RWPE2 (cell line): ENCODE measurements around the gene ATP2A3.

Source experiments
- ATAC-seq: fragments of 200-7000 bp; cut with Tn5 transposase; 3 replicates; pipeline ENCODE4 v1.9.1; 2021; ENCODE audit warnings: low read depth
- DNase-seq: peaks from one replicate; pipeline ENCODE4 v3.0.0-alpha.2; 2020; ENCODE audit warnings: low spot score
- H3K27ac ChIP-seq: fragments of 450-650 bp; 2 replicates; pipeline ENCODE4 v1.5.1; 2017; ENCODE audit warnings: mild to moderate bottlenecking; ENCODE audit not compliant: poor library complexity, severe bottlenecking
- H3K27me3 ChIP-seq: fragments of 250-450 bp; sonication (Bioruptor Pico); 2 replicates; pipeline ENCODE4 v1.5.1; 2021; ENCODE audit warnings: mild to moderate bottlenecking, moderate library complexity; ENCODE audit not compliant: insufficient read depth, poor library complexity, severe bottlenecking
- H3K36me3 ChIP-seq: fragments of 250-450 bp; sonication (Bioruptor Pico); 2 replicates; pipeline ENCODE4 v1.5.1; 2020; ENCODE audit warnings: low read depth, mild to moderate bottlenecking, moderate library complexity
- H3K4me1 ChIP-seq: fragments of 250-450 bp; sonication (Bioruptor Pico); 2 replicates; pipeline ENCODE4 v1.5.1; 2021; ENCODE audit warnings: mild to moderate bottlenecking, moderate library complexity; ENCODE audit not compliant: insufficient read depth, poor library complexity, severe bottlenecking
- H3K4me3 ChIP-seq: fragments of 250-450 bp; sonication (Bioruptor Pico); 2 replicates; pipeline ENCODE4 v1.5.1; 2021; ENCODE audit warnings: mild to moderate bottlenecking, moderate library complexity; ENCODE audit not compliant: severe bottlenecking
- H3K9me3 ChIP-seq: fragments of 250-450 bp; sonication (Bioruptor Pico); 2 replicates; pipeline ENCODE4 v1.5.1; 2021; ENCODE audit warnings: mild to moderate bottlenecking, moderate library complexity; ENCODE audit not compliant: severe bottlenecking
- CTCF ChIP-seq: fragments of 450-650 bp; IDR thresholded peaks from one replicate; pipeline ENCODE4 v1.5.1; 2017; ENCODE audit warnings: mild to moderate bottlenecking, moderate library complexity; ENCODE audit not compliant: poor library complexity, severe bottlenecking

Gene ATP2A3

GRCh38 chr17:3940965-3941698, 23.1 kb downstream of the ATP2A3 start:
- no peak for TF ChIP-seq CTCF
- H3K36me3 ChIP-seq, result no peaks in the 10 kb centered on the region

GRCh38 chr17:3937359-3937758, 26.9 kb downstream of the ATP2A3 start:
- no peaks in the 10 kb centered on the region for H3K4me1 ChIP-seq
- no peaks in the 10 kb centered on the region for H3K27me3 ChIP-seq
- no peaks in the 10 kb centered on the region for H3K9me3 ChIP-seq
- ATAC-seq, result no peak
- no peaks in the 10 kb centered on the region for H3K36me3 ChIP-seq
- H3K27ac ChIP-seq, result no peak overlapping the region
- no peak overlapping the region for H3K4me3 ChIP-seq
- no peak for DNase-seq
- TF ChIP-seq CTCF, result no peak

More at GRCh38 chr17:3940965-3941698, 23.1 kb downstream of the ATP2A3 start:
- Histone ChIP-seq H3K27me3 (no peaks in the 10 kb centered on the region), H3K9me3 (no peaks in the 10 kb centered on the region), H3K27ac (no peak overlapping the region), H3K4me1 (no peaks in the 10 kb centered on the region), H3K4me3 (no peak overlapping the region)
- ATAC-seq, result no peak
- DNase-seq, result no peak

GRCh38 chr17:3935825-3936355, 28.3 kb downstream of the ATP2A3 start:
- no peaks in the 10 kb centered on the region for H3K4me1 ChIP-seq
- ATAC-seq, result peak; percentile 57; the same call in 2 of the 3 replicates
- no peak for DNase-seq
- no peaks in the 10 kb centered on the region for H3K36me3 ChIP-seq
- H3K27ac ChIP-seq, result no peak overlapping the region
- no peak for TF ChIP-seq CTCF
- H3K27me3 ChIP-seq, result no peaks in the 10 kb centered on the region
- H3K9me3 ChIP-seq, result no peaks in the 10 kb centered on the region
- no peak overlapping the region for H3K4me3 ChIP-seq

- H3K27ac ChIP-seq, result no peak overlapping the region
Observed at GRCh38 chr17:3935140-3935542, 29.1 kb downstream of the ATP2A3 start.

More at GRCh38 chr17:3935140-3935542, 29.1 kb downstream of the ATP2A3 start:
- Histone ChIP-seq H3K4me1 (no peaks in the 10 kb centered on the region), H3K36me3 (no peaks in the 10 kb centered on the region), H3K4me3 (no peak overlapping the region), H3K9me3 (no peaks in the 10 kb centered on the region), H3K27me3 (no peaks in the 10 kb centered on the region)
- ATAC-seq (peak; percentile 87), DNase-seq (no peak)
- peak; percentile 45 for TF ChIP-seq CTCF
